Smooth muscle cell (in vitro differentiated cells): ENCODE measurements around the gene SYT7. TPM values are rescaled to one million over a fixed set of nuclear protein-coding genes. Genes with fewer than 3 reads are reported as not detected.
A peak's percentile ranks its signal among the peaks of the same experiment; 100 is the strongest.

Source experiments
- DNase-seq: peaks from one replicate; lab custom pipeline; 2025; ENCODE audit not compliant: unreplicated experiment; lab: John Stamatoyannopoulos, UW
- H2AFZ ChIP-seq: fragments of 200-600 bp; sonication (generic); 2 replicates; pipeline ENCODE4 v1.6.0; 2016; ENCODE audit warnings: antibody characterized with exemption, low read depth, mild to moderate bottlenecking
- H3F3A ChIP-seq: fragments of 200-600 bp; sonication (generic); 2 replicates; pipeline ENCODE4 v1.6.0; 2017; ENCODE audit warnings: antibody characterized with exemption, low read depth
- H3K27ac ChIP-seq: fragments of 200-600 bp; sonication (generic); 2 replicates; pipeline ENCODE4 v1.5.1; 2016; ENCODE audit warnings: low read depth, mild to moderate bottlenecking
- H3K27me3 ChIP-seq: fragments of 200-600 bp; sonication (generic); 2 replicates; pipeline ENCODE4 v1.6.1; 2016; ENCODE audit warnings: low read depth, mild to moderate bottlenecking
- H3K36me3 ChIP-seq: fragments of 200-600 bp; sonication (generic); 2 replicates; pipeline ENCODE4 v1.5.1; 2016; ENCODE audit warnings: low read depth
- H3K4me1 ChIP-seq: fragments of 200-600 bp; sonication (generic); 2 replicates; pipeline ENCODE4 v1.5.1; 2016; ENCODE audit warnings: low read depth
- H3K4me2 ChIP-seq: fragments of 200-600 bp; sonication (generic); 2 replicates; pipeline ENCODE4 v1.6.0; 2016; ENCODE audit warnings: mild to moderate bottlenecking
- H3K4me3 ChIP-seq: fragments of 200-600 bp; sonication (generic); 2 replicates; pipeline ENCODE4 v1.5.1; 2016; ENCODE audit warnings: mild to moderate bottlenecking
- H3K79me2 ChIP-seq: fragments of 200-600 bp; sonication (generic); 2 replicates; pipeline ENCODE4 v1.6.0; 2016; ENCODE audit warnings: low read depth, mild to moderate bottlenecking
- H3K9ac ChIP-seq: fragments of 200-600 bp; sonication (generic); 2 replicates; pipeline ENCODE4 v1.6.0; 2016; ENCODE audit warnings: low read depth
- H3K9me3 ChIP-seq: fragments of 200-600 bp; sonication (generic); replicated peaks from 2 replicates; pipeline ENCODE4 v1.5.1; 2016; ENCODE audit warnings: low read depth
- H4K20me1 ChIP-seq: fragments of 200-600 bp; sonication (generic); 2 replicates; pipeline ENCODE4 v1.6.0; 2016; ENCODE audit warnings: low read depth
- CTCF ChIP-seq: fragments of 200-600 bp; sonication (generic); IDR thresholded peaks from 2 replicates; pipeline ENCODE4 v1.5.1; 2017; ENCODE audit warnings: borderline replicate concordance, mild to moderate bottlenecking, antibody characterized with exemption; ENCODE audit not compliant: insufficient read depth, poor library complexity, severe bottlenecking
- WGBS: methylation state at CpG from one replicate; pipeline ENCODE4 v1.1.7; 2016; ENCODE audit warnings: low lambda C conversion rate; 5-methylcytosine and 5-hydroxymethylcytosine counted together
- polyA plus RNA-seq: library from polyadenylated mRNA; unstranded; fragments of >200 nt; fragmentation: Nextera tagmentation; extraction: Ambion mirVana; gene quantifications from 2 replicates; pipeline ENCODE4 v1.2.1, GENCODE V29; 2016
- total RNA-seq: library from RNA; depleted of rRNA; stranded (reverse); fragments of >200 nt; gene quantifications from 2 replicates; pipeline ENCODE4 v1.2.3, GENCODE V29; 2014

The SYT7 gene
- total and polyA plus RNA-seq, 2 experiments from 2014 or later, result 0.79 to 4.0 TPM

GRCh38 chr11:61555051-61555969, 25.6 kb downstream of the SYT7 start:
- Histone ChIP-seq H3K27me3 (peaks cover 9% of the 10 kb centered on the region), H3K79me2 (no peaks in the 10 kb centered on the region), H3F3A (no peaks in the 10 kb centered on the region), H2AFZ (no peak overlapping the region), H3K4me2 (peak overlapping the region; percentile 83), H3K36me3 (no peaks in the 10 kb centered on the region), H3K4me1 (peaks cover 26% of the 10 kb centered on the region), H3K9me3 (no peaks in the 10 kb centered on the region), H4K20me1 (peaks cover 16% of the 10 kb centered on the region), H3K9ac (no peak overlapping the region), H3K27ac (no peak overlapping the region), H3K4me3 (peak overlapping the region; percentile 35)
- 14% methylated on average over 35 of the region's 57 CpGs for WGBS
- DNase-seq, result no peak
- peak; percentile 36 for TF ChIP-seq CTCF

- Histone ChIP-seq H3K27ac (no peak overlapping the region), H3K4me3 (no peak overlapping the region), H3K36me3 (no peaks in the 10 kb centered on the region), H3K9me3 (no peaks in the 10 kb centered on the region), H2AFZ (no peak overlapping the region), H4K20me1 (peaks cover 16% of the 10 kb centered on the region), H3K79me2 (no peaks in the 10 kb centered on the region), H3K9ac (no peak overlapping the region), H3F3A (no peaks in the 10 kb centered on the region), H3K4me2 (no peak overlapping the region), H3K27me3 (peaks cover 9% of the 10 kb centered on the region), H3K4me1 (peaks cover 26% of the 10 kb centered on the region)
- no peak for DNase-seq
- TF ChIP-seq CTCF, result no peak
- 75% methylated on average over 13 of the region's 13 CpGs for WGBS
These were observed 26.5 kb downstream of the SYT7 start for GRCh38 chr11:61554172-61554988.

- H3F3A ChIP-seq, result no peaks in the 10 kb centered on the region
- no peak overlapping the region for H3K4me2 ChIP-seq
- no peaks in the 10 kb centered on the region for H3K79me2 ChIP-seq
- no peak overlapping the region for H2AFZ ChIP-seq
- peaks cover 26% of the 10 kb centered on the region for H3K4me1 ChIP-seq
- peaks cover 9% of the 10 kb centered on the region for H3K27me3 ChIP-seq
- no peak overlapping the region for H3K27ac ChIP-seq
- DNase-seq, result no peak
- TF ChIP-seq CTCF, result no peak
- no peak overlapping the region for H3K4me3 ChIP-seq
- no peaks in the 10 kb centered on the region for H3K36me3 ChIP-seq
- no peak overlapping the region for H3K9ac ChIP-seq
- peaks cover 12% of the 10 kb centered on the region for H4K20me1 ChIP-seq
- no peaks in the 10 kb centered on the region for H3K9me3 ChIP-seq
- 68% methylated on average over 15 of the region's 15 CpGs for WGBS
These were observed 27.3 kb downstream of the SYT7 start for GRCh38 chr11:61553373-61554171.
